ENCODE data around the gene MAN1A2.
"Not testable (repeated sequence)": the region's sequence is repeated elsewhere in the genome, so short reads cannot be mapped to it uniquely, and the experiment has no call there.

Gene MAN1A2

DNA sequence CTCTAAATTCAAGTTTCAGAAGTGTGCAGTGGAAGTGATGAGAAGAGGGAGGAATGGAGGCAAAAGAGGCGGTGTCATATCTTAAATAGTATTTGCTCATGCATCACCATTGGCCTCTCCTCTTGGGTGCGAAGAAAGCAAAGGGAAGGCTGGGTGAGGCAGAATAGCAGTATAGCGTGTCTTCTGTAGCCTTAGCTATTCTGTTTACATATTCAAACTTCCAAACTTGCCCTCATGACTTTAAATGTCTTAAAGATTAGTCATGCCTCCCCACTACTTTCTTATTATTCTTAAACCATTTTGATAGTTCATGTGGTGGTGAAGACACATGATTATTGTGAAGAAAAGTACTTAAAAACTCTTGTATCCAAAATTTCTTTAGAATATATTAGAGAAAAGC, 134.0 kb downstream of the MAN1A2 start:
- no peak for DNase-seq

DNA sequence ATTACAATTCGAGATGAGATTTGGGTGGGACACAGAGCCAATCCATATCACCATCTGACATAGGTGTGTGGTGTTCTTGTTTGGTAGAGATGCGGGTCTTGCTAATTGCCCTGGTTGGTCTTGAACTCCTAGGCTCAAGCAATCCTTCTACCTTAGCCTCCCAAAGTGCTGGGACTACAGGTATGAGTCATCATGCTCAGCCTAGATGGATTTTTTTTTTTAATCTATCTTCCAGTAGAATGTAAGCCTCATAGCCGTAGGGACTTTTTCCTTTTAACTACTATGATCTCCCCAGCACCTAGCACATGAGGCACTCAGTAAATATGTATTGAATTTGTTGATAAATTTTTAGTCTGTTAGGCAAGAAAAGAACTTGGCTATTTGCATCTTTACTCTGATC, 144.0 kb downstream of the MAN1A2 start:
- no peak for DNase-seq

DNA sequence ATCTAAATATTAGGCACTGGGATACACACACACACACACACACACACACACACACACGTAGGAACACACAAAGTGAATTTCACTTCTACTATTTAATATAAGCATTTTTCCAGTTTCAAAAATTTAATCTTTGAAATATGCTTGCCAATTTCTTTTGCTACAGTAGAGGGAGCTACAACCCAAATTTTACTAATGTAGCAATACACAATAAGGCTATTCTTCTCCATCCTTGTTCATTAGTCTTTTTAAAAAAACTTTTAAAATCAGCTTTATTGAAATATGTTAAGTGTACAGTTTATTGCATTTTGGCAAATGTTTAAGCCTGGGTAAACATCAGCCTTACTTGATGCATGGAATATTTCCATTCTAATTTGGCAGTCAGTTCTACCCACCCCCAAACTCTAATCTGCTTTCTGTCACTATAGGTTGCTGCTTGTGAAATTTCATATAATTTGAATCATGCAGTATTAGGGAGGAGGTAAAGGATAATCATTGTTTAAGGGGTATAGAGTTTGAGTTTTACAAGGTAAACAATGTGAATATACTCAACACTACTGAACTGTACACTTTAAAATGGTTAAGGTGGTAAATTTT, 145.6 kb downstream of the MAN1A2 start:
- peak; percentile 31 to 70 for DNase-seq

DNA sequence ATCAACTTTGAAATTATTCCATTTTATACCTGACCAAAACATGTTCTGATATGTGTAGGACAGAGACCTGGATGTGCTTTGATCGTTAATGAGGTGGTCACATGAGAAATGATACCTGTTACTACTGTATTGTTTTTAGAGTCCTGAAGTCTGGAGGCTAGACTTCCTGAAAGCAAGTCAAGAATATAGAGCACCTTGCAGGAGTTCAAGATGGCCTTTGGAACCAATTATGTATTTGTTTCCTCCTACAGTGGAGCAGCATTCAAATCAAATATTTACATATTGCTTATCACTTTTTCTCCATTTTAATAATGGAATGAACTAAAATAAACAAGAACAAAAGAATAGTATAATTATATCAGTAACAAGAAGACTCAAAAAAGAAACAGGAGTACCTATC, 155.9 kb downstream of the MAN1A2 start:
- peak in 1 of 2 experiments; percentile 13 for DNase-seq

DNA sequence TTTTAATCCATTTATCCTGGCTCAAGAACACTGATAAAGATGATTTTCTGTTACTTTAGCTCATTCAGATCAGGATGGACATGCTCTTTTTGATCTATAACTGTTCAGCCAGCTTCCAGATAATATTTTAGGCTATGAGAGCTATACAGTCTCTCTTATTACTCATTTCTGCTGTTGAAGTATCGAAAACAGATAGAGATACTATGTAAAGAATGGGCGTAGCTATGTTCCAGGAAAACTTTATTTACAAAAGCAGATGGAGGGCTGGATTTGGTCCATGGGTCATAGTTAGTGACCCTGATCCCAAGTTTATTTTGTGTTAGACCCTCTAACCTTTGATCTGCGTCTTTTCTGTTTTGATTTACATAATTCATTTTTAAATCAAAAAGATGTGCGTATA, 159.8 kb downstream of the MAN1A2 start:
- no peak for DNase-seq

DNA sequence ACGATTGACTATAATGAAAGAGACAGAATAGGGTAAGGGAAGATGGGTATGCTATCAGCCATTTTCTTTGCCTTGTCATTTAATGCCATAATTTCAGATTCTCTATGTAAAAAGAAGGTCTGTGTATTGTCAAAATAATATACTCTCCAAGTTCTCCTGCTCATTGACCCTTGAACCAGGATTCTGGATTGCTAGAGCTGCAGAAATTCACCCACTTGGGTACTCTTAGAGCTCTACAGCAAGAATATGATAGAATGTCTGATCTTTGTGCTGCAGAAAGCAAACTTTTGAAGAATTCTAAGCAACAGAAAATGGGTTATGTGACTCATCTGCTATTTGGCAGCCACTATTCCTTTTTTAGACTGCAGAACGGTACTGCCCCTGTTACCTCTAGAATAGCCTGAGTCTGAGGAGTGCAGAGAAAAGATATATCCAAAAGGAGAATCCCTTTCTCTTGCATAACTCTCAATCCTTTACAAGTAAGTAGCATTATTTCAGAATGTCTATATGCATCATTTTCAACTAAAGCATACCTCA, 160.4 kb downstream of the MAN1A2 start:
- DNase-seq: no peak

DNA sequence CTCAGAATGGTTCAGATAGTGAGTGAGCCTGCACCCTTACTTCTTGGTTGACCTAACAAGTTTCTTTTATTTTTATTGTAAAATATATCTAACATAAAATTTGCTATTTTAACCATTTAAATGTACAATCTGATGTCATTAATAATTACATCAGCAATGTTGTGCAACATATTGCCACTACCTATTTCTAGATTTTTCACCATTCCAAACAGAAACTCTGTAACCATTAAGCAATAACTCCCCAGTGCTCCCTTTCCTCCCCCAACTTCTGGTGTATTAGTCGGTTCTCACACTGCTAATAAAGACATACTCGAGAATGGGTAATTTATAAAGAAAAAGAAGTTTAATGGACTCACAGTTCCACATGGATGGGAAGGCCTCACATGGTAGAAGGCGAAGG, 162.4 kb downstream of the MAN1A2 start:
- DNase-seq: no peak

DNA sequence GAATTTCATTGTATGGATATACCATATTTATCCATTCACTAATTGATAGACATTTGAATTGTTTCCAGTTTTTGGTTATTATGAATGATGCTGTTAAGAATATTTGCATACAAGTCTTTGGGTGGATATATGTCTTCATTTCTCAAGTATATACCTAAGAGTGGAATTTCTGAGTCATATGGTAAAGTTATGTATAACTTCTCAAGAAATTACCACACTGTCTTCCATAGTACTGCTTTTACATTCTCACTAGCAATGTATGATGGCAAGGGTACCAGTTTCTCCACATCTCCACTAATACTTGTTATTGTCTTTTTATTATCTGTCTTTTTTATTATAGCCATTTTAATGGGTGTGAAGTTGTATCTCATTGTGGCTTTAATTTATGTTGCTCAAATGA, 164.0 kb downstream of the MAN1A2 start:
- no peak for DNase-seq

DNA sequence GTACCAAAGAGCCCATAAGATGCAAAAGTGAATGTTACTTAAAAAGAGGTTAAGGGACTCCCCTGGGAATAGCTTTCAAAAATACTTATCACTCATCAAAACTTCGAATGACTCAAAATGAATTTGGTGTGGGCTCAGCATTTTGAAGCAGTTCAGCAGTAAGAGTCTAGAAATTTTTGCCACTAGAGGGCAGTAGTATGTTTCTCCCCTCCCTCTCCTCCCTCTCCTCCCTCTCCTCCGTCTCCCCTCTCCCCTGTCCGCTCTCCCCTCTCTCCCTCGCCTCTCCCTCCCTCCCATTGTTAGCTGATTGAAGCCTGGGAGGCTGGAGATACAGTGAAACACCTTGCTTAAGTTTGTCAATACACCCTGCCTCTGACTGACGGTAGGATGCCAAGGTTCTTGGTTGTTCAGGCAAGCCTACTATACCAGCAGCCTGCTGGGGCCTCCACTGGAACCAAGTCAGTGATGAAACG, 167.8 kb downstream of the MAN1A2 start:
- peak; percentile 36 to 79 for DNase-seq

DNA sequence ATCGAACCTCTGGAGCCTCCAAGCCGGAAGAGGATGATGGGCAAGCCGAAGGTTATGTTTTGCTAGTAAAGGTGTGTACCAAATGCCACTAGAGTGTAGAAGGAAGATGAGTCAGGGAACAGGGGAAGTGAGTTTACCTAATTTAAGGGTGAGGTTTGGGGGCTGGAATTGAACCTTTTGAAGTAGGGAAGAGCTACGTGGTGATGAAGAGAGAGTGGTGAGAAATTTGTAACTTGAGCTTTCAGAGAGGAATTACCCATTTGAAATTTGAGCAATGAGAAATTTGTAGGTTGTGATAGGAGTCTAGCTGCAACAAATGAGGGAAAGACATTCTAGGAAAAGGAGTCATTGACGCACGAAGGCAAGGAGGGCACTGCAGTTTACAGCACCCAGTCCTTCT, 168.6 kb downstream of the MAN1A2 start:
- DNase-seq: no peak

DNA sequence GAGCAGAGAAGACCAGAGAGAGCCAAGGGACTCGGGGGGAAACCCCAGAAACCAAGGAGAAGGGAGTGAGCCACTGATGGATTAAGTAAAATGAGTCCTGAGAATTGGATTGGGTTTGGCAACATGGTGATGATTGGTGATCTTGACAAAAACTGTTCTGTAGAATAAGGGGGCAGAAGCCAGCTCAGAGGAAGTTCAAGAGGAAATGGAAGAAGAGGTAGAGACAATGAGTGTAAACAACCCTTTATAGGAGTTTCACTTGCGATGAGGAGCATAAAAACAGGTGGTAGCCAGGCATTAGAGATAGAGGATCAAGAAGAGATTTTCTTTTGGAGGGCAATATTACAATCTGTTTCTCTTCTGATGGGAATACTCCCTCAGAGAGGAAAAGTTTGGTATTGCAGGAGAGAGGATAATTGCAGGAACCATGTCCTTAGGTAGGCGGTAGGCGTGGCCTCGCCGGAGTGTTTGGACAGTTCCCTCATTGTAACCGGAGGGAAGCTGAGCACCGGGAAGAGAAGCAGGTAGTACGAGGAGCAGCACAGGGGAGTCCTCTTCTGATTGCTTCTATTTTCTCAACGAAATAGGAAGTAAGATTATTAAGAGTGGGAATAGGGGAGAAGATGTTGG, 170.2 kb downstream of the MAN1A2 start:
- DNase-seq: peak; percentile 39 to 61

DNA sequence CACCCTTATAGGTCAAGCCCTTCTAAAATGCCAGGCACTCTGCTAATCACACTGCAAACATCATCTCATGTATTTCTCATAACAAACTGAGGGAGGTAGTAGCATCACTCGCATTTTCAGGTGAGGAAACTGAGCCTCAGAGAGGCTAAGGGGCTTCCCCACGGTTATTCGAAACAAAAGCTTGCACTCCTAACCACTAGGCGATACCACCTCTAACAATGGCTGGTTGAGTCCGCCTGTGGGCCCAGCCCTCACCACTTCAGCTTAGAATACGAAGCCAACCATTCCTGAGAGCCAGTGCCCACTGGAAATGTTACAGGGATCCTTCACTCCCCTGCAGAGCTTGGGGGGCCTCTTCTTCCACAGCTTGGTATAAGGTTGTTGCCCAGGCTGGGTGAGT, 173.3 kb downstream of the MAN1A2 start:
- no peak for DNase-seq

DNA sequence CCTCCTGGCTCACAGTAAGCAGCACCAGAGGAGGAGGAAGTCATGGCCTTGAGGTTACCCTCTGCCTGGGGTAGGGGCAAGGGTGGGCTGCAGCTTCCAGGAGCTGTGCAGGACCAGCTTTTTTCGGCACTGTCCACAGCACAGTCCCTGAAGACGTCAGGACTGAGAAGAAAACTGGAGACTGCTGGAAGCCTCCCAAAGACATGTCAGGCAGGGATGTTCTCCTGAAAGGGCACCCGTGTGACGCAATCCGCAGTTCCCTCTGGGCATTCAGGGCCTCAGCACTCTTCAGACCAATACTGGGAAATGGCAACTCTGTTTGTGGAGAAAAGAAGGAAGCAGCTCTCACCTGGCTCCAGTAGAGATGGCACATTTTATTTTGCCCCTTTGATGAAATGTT, 173.8 kb downstream of the MAN1A2 start:
- DNase-seq: no peak

DNA sequence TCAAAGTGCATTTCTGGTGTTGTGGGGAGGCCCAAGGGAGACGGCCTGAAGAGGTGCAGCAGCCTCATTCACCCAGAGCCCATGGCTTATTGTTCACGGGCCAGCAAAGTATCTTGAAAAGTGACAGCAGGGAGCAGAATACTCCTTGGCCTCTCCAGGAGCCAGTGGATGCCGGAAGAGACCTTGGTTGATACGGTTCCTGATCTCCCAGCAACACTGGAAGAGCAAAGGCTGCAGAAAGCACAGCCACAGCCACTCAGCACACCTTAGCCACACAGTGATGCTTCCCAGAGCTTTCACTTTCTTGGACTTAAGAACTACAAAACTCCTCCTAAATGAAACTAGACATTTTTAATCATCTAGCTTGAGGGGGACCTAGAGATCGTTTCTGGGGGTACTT, 174.3 kb downstream of the MAN1A2 start:
- DNase-seq: no peak

DNA sequence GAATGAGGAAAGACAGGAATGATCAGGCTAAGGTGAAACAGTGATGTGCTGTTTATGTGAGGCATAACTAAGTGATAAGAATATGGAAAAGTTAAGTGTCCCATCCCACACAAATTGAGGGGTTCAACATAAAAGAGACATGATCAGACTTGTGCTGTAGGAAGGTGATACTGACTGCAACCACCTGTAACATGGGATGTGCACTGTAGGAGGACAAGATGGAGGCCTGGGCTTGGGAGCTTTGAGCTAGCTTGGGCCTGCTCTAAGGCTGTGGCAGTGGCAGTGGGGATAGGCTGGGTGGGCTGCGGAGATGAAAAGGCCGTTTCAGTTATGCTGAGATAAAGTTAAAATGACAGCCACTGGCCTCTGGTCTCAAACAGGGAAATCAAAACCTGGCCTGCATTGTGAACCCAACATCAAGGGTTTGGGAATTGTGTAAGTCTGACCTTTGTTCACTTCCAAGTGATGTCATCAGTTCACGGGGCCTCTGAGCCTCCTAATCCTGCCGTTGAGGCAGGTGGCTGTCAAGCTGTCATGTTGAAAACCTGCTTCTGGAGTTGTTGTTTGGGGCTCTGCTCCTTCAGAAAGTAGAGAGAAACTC, 177.4 kb downstream of the MAN1A2 start:
- no peak for DNase-seq

DNA sequence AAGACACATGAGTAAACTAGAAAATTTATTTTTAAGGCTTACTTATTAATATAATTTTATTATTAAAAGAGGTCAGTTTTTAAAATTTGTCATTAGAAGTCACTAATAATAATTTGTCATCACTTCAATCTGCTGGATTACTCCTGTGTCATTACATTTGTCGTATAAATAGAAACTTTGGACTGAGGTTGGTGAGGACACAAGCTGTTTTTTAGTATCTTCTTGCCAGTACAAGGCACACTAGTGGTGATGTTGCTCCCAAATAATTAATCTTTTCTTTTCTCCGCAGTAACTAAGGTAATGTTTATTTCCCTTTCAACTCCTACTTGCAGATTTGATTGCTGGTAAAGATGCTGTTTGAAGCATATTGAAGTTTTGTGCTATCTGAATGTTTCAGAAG, 179.2 kb downstream of the MAN1A2 start:
- no peak for DNase-seq

DNA sequence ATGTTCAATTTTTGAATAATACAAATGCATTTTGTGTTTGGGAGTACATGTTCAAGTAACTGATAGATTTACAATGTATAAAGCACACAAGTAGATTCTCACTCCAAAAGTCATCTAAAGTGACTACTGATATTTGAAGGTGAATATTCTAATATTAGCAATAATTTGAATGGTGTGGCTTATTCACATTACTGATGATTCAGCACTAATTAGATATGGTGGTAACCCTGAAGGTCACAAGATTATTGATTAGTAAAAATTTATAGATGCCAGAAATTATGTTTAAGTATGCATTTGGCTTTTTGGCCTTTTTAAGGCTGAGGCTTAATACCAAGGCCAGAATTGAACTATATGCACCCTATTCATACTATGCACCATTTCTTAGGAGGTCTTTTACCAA, 186.2 kb downstream of the MAN1A2 start:
- no peak for DNase-seq

DNA sequence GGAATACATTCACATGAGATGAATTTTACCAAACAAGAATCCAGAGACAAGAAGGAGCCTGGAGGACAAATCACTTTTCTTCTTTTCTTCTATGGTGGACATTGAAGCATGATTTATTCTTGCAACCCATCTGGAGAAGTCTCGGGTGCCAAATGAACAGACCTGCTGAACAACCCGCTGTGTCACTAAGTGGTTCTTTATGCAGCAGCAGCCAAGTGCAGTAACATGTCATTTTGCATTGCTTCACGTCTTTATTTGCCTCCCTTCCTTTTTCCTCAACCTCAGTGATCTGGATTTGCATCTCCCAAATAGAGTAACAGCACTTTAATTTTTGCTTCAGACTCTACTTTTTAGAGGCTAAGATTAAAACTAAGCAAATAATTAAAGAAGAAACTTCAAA, 188.6 kb downstream of the MAN1A2 start:
- DNase-seq: no peak

DNA sequence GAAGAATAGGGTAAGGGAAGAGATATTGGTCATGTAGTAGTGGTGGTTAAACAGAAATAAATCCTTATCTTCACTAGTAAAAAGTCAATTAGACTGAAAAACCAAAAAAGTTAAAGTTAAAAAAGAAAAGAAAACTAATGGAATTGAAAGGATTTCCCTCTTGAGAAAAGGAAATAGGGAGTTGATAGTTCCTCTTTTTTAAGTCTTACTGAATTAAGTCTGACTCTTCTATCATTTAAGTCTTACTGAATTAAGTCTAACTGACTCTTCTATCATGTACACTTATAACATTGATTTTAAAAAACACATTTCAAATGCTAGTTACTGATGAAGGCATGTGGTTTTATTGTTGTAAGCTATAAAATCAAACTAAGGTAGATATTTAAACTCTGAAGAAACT, 189.1 kb downstream of the MAN1A2 start:
- DNase-seq: no peak

DNA sequence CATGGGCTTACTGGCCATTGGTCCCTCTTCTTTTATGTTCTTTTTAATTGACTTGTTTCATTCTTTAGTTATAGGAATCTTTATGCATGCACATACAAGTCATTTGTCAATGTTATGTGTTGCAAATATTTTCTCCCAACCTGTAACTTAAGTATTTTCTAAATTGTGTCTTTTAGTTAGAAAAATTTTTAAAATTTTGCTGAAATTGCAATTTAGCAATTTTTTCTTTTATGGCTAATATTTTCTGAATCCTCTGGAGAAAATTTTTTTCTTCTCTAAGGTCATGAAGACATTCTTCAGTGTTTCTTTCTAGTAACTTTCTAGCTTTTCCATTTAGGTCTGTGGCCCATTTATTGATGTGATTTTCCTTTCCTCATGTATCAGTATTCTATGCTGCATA, 189.7 kb downstream of the MAN1A2 start:
- DNase-seq: no peak

DNA sequence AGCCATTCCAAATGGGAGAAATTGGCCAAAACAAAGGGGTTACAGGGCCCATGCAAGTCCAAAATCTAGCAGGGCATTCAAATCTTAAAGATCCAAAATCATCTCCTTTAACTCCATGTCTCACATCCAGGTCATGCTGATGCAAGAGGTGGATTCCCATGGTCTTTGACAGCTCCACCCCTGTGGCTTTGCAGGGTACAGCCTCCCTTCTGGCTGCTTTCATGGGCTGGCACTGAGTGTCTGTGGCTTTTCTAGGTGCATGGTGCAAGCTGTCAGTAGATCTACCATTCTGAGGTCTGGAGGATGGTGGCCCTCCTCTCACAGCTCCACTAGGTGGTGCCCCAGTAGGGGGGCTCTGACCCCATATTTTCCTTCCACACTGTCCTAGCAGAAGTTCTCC, 191.2 kb downstream of the MAN1A2 start:
- not testable (repeated sequence) for DNase-seq

DNA sequence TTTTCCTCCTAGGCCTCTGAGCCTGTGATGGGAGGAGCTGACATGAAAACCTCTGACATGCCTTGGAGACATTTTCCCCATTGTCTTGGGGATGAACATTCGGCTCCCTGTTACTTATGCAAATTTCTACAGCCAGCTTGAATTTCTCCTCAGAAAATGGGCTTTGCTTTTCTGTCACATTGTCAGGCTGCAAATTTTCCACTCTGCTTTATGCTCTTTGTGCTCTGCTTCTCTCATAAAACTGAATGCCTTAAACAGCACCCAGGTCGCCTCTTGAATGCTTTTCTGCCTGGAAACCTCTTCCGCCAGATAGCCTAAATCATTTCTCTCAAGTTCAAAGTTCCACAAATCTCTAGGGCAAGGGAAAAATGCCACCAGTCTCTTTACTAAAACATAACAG, 191.9 kb downstream of the MAN1A2 start:
- DNase-seq: no peak

DNA sequence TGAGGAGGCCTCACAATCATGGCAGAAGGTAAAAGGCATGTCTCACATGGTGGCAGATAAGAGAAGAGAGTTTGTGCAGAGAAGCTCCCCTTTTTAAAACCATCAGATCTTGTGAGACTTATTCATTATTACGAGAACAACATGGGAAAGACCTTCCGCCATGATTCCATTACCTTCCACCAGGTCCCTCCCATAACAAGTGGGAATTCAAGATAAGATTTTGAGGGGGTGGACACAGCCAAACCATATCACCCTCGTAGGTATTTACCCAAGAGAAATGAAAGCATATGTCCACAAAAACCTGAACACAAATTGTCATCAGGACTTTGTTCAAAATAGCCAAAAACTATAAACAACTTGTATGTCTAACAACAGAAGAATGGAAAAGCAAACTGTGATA, 192.7 kb downstream of the MAN1A2 start:
- DNase-seq: no peak

DNA sequence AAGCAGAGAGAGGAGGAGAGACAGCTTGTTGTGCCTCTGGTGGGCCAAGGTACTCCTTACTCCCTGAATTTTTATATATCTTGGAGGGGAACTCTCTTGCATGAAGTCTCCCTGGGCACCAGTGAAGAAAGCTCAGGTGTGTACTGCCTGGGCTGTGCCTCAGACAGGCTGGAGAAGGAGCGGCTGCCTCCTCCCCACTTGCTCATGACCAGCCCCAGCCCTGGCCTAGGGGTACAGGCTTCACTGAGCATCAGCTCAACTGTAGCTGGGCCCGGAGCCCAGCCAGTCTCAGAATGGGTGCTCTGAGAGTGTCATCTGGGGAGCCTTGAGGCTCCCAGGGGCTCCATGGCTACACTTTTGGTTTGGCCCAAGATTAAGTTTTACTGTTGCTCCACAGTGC, 193.8 kb downstream of the MAN1A2 start:
- DNase-seq: no peak

DNA sequence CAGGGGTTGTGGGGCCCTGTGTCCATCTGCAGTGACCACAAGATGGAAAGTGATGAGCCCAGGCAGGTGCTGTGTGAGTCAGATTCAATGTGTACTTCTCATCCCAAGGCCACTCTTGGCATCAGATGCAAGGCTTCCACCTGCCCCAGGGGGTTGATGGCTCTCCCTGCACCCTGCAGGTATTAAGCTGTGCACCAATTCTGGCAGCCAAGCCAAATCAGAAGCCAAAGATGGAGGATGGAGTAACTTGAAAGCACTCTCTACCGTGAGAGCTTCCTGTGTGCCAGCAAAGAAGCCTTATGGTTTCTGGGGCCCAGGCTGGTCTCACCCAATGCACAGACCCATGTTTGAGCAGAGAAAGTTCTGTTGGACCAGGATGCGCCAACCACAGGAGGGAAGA, 194.3 kb downstream of the MAN1A2 start:
- DNase-seq: no peak
